PC-3 (cell line): ENCODE measurements around the gene CR1.

Experiments
- CTCF ChIP-seq: fragments of 300-600 bp; sonication (generic); conservative IDR thresholded peaks from 2 replicates; pipeline ENCODE4 v1.5.1; 2017; ENCODE audit warnings: antibody characterized with exemption, low read depth, mild to moderate bottlenecking, low read length
- EZH2 ChIP-seq: fragments of 300-600 bp; sonication (generic); IDR thresholded peaks from one replicate; pipeline ENCODE4 v1.6.1; 2017; ENCODE audit warnings: antibody characterized with exemption, mild to moderate bottlenecking, low read length; ENCODE audit not compliant: unreplicated experiment
- EZH2phosphoT487 ChIP-seq: fragments of 300-600 bp; sonication (generic); IDR thresholded peaks from 2 replicates; pipeline ENCODE4 v1.6.1; 2018; ENCODE audit warnings: mild to moderate bottlenecking, antibody characterized with exemption, low read length, borderline replicate concordance

GRCh38 chr1:207648334-207649209 is 152.6 kb downstream of the CR1 start:
- TF ChIP-seq CTCF, result no peak
- no peak for TF ChIP-seq EZH2
- TF ChIP-seq EZH2phosphoT487, result no peak
